ENCODE measurements around the gene SFPQ.
"Not testable (repeated sequence)": the region's sequence is repeated elsewhere in the genome, so short reads cannot be mapped to it uniquely, and the experiment has no call there.

SFPQ gene, protein sequence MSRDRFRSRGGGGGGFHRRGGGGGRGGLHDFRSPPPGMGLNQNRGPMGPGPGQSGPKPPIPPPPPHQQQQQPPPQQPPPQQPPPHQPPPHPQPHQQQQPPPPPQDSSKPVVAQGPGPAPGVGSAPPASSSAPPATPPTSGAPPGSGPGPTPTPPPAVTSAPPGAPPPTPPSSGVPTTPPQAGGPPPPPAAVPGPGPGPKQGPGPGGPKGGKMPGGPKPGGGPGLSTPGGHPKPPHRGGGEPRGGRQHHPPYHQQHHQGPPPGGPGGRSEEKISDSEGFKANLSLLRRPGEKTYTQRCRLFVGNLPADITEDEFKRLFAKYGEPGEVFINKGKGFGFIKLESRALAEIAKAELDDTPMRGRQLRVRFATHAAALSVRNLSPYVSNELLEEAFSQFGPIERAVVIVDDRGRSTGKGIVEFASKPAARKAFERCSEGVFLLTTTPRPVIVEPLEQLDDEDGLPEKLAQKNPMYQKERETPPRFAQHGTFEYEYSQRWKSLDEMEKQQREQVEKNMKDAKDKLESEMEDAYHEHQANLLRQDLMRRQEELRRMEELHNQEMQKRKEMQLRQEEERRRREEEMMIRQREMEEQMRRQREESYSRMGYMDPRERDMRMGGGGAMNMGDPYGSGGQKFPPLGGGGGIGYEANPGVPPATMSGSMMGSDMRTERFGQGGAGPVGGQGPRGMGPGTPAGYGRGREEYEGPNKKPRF

DNA sequence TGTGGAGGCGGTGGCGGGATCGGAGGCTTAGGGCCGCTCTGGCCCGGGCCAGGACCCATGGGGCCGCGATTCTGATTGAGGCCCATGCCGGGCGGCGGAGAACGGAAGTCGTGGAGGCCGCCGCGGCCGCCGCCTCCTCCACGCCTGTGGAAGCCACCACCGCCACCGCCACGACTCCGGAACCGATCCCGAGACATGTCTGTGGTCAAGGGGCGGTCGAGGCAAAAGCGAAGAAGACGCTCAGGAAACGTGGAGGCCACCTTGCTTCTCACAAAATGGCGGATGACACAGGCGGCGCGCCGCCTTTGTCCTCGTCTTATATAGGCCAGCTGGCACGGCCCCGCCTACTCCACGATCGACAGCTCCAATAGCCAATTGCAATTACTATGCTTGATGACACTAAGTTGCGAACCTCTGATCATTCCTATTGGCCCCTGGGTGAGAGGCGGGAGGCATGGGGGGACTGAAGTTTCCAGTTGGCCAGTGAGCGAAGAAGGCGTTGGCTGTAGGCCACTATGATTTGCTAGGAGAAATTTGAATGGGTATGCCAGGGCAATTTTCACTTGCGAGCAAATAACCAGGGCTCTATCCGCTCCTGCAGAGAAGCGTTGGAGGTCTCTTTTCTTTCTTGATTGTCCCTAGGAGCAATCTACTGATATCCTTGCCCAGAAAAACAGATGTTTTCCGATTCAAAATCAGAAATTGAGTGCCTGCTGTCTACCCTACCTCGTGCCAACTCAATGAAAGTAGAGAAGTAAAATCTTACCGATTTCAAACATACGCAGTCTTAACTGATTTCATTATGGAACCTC is at the start of gene SFPQ:
SFPQ (minus strand) TSS at position 293 of the 812 bp plus-strand sequence; CDS start at position 197, 96 bp downstream.
- Histone ChIP-seq H3K36me3 (ENCODE audit: control insufficient read depth, insufficient read depth, low read length) (no peaks in the 10 kb centered on the region), H3K4me1 (peaks cover 2% of the 10 kb centered on the region), H3K4me2 (ENCODE audit: low read length) (peak within 1 kb of the TSS; percentile 97), H3K27ac (peak within 1 kb of the TSS; percentile 94), H3K9ac (peak within 1 kb of the TSS; percentile 98), H3K9me3 (ENCODE audit: control insufficient read depth, low read length) (peaks cover 2% of the 10 kb centered on the region), H2AFZ (peak within 1 kb of the TSS; percentile 77), H3K79me2 (peaks cover 33% of the 10 kb centered on the region), H3K27me3 (ENCODE audit: control insufficient read depth, insufficient read depth, low read length) (no peaks in the 10 kb centered on the region), H3K4me3 (ENCODE audit: low read depth, low read length) (peak within 1 kb of the TSS; percentile 86)
- TF ChIP-seq, protein P1, sequence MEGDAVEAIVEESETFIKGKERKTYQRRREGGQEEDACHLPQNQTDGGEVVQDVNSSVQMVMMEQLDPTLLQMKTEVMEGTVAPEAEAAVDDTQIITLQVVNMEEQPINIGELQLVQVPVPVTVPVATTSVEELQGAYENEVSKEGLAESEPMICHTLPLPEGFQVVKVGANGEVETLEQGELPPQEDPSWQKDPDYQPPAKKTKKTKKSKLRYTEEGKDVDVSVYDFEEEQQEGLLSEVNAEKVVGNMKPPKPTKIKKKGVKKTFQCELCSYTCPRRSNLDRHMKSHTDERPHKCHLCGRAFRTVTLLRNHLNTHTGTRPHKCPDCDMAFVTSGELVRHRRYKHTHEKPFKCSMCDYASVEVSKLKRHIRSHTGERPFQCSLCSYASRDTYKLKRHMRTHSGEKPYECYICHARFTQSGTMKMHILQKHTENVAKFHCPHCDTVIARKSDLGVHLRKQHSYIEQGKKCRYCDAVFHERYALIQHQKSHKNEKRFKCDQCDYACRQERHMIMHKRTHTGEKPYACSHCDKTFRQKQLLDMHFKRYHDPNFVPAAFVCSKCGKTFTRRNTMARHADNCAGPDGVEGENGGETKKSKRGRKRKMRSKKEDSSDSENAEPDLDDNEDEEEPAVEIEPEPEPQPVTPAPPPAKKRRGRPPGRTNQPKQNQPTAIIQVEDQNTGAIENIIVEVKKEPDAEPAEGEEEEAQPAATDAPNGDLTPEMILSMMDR (IDR thresholded peaks at IDR 0.05): no peak

DNA sequence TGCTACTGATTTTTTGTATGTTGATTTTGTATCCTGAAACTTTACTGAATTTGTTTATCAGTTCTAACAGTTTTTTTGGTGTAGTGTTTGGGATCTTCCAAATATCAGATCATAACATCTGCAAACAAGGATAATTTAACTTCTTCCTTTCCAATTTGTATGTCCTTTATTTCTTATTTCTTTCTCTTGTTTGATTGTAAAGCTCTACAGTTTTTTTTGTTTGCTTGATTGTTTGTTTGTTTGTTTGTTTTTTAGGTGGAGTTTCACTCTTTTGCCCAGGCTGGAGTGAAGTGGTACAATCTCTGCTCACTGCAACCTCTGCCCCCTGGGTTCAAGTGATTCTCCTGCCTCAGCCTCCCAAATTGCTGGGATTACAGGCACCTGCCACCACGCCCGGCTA is 43.8 kb upstream of the SFPQ start:
- H3K79me2 ChIP-seq; H3K9me3 ChIP-seq (ENCODE audit: control insufficient read depth, low read length); H3K9ac ChIP-seq: not testable (repeated sequence)

DNA sequence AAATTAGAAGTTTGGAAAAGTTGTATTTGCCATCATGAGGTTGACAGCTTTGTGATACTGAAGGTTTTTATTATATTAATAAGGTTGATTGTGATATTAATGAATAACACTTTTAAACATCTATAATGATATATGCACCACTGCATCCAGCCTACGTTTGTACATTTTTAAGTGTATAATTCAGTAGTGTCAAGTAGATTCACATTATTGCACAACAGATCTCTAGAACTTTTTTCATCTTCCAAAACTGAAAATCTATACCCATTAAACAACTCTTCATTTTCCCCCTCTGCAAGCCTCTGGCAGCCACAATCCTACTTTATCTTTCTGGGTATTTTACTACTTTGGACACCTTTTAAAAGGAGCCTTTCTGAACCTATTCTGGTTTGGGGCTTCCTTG is 38.3 kb upstream of the SFPQ start:
- H3K4me2 ChIP-seq (ENCODE audit: low read length): no peak overlapping the region
- no peaks in the 10 kb centered on the region for H3K36me3 ChIP-seq (ENCODE audit: control insufficient read depth, insufficient read depth, low read length)
- H3K9me3 ChIP-seq (ENCODE audit: control insufficient read depth, low read length): no peaks in the 10 kb centered on the region
- no peaks in the 10 kb centered on the region for H3K27me3 ChIP-seq (ENCODE audit: control insufficient read depth, insufficient read depth, low read length)
- no peak overlapping the region for H3K4me3 ChIP-seq (ENCODE audit: low read depth, low read length)
- no peak overlapping the region for H3K27ac ChIP-seq
- H2AFZ ChIP-seq: no peak overlapping the region
- H3K79me2 ChIP-seq: no peaks in the 10 kb centered on the region
- H3K4me1 ChIP-seq: no peaks in the 10 kb centered on the region
- no peak overlapping the region for H3K9ac ChIP-seq
- TF ChIP-seq, protein P1 (IDR thresholded peaks at IDR 0.05): no peak

More for the DNA sequence above, 43.8 kb upstream of the SFPQ start:
- H3K4me1 ChIP-seq; H3K36me3 ChIP-seq (ENCODE audit: control insufficient read depth, insufficient read depth, low read length); H3K4me2 ChIP-seq (ENCODE audit: low read length); H2AFZ ChIP-seq; H3K27ac ChIP-seq; H3K27me3 ChIP-seq (ENCODE audit: control insufficient read depth, insufficient read depth, low read length); H3K4me3 ChIP-seq (ENCODE audit: low read depth, low read length): not testable (repeated sequence)

DNA sequence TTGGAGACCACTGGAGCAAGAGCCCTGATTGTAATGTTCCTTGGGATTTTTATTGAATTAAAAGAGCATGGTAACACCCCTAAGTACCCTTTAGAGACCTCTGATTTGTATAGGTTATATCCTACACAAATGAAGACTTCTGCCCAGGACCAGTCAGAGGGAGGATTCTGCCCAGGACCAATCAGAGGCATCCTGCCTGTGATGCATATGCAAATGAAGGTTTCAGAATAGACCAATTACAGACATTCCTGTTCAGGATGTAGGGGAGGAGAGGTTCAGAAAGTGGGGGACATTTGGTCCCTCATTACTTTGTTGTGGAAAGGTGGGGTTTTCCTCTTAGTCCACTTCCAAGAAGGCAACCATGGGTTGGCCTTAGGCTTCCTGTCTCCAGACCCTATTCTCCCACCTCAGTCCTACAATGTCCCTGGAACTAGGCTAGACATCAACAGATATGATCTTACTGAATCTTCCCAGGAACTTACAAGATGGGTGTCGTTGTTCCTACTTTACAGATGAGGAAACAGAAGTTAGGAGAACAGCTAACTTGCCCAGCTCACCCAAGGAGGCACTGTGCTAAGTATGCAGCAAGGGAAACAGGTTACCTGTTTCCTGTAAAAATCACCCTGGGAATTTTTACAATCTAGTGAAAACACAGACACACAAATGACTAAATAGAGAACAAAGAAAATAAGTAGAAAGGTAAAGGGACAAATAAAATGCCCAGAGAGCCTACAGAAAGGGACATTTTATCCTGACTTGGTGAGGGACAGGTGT is 36.8 kb upstream of the SFPQ start:
- TF ChIP-seq, protein P1 (IDR thresholded peaks at IDR 0.05): no peak
- H3K27ac ChIP-seq: no peak overlapping the region

More for the DNA sequence above, 36.8 kb upstream of the SFPQ start:
- Histone ChIP-seq H3K9me3 (ENCODE audit: control insufficient read depth, low read length) (no peaks in the 10 kb centered on the region), H3K27me3 (ENCODE audit: control insufficient read depth, insufficient read depth, low read length) (no peaks in the 10 kb centered on the region), H3K4me2 (ENCODE audit: low read length) (no peak overlapping the region), H3K4me1 (no peaks in the 10 kb centered on the region), H3K36me3 (ENCODE audit: control insufficient read depth, insufficient read depth, low read length) (no peaks in the 10 kb centered on the region), H3K79me2 (no peaks in the 10 kb centered on the region), H3K4me3 (ENCODE audit: low read depth, low read length) (no peak overlapping the region), H3K9ac (no peak overlapping the region), H2AFZ (no peak overlapping the region)

Measured in parathyroid adenoma (tissue), 2 donors.